Measurements from ENCODE around the gene ACOXL. TPM values are rescaled to one million over a fixed set of nuclear protein-coding genes. Genes with fewer than 3 reads are reported as not detected.

ACOXL gene
- total and polyA plus RNA-seq, 2 donors (not counting 3 experiments of a cell fraction or from before 2014, with no cell fraction given): not detected

GRCh38 chr2:110873056-110873502 is 140.7 kb downstream of the ACOXL start:
- Histone ChIP-seq H4K20me1 (replicated peaks; ENCODE audit: control insufficient read depth, extremely low read depth, insufficient read depth, low read length) (no peaks in the 10 kb centered on the region), H3K4me3 (replicated peaks in 1 of 3; ENCODE audit: insufficient read depth in 1 of 3, low read depth in 1 of 3, low read length in 3 of 3) (no peak overlapping the region), H3K79me2 (ENCODE audit: control insufficient read depth, insufficient read depth, low read length) (no peaks in the 10 kb centered on the region), H3K27me3 (ENCODE audit: control insufficient read depth in 2 of 2, insufficient read depth in 2 of 2, low read length in 2 of 2) (peaks cover 4 to 6% of the 10 kb centered on the region in 2 experiments), H3K9me3 (replicated peaks; ENCODE audit: control insufficient read depth, insufficient read depth, low read length) (no peaks in the 10 kb centered on the region), H3K36me3 (ENCODE audit: control insufficient read depth in 2 of 2, extremely low read depth in 1 of 2, insufficient read depth in 2 of 2, low read length in 2 of 2) (no peaks in the 10 kb centered on the region), H3K9me1 (replicated peaks; ENCODE audit: control insufficient read depth, extremely low read depth, insufficient read depth, low read length) (no peaks in the 10 kb centered on the region), H2AFZ (ENCODE audit: low read depth, low read length) (no peak overlapping the region), H3K9ac (replicated peaks; ENCODE audit: extremely low read depth, insufficient read depth, low read length) (no peak overlapping the region), H3K27ac (ENCODE audit: insufficient read depth, low read depth, low read length) (no peak overlapping the region), H3K4me1 (ENCODE audit: control insufficient read depth, extremely low read depth, insufficient read depth, low read length) (no peaks in the 10 kb centered on the region), H3K4me2 (ENCODE audit: insufficient read depth, low read length) (no peak overlapping the region)
- ChIA-PET POLR2A (no interaction called here), CTCF (interaction anchor here (1.0 kb wide), 1 partner anchor 11 kb away, joined by 5 read pairs; no protein-coding TSS in a partner anchor)
- DNase-seq (ENCODE audit: low read depth, low spot score) (no peak), FAIRE-seq (no peak)
- intact Hi-C loops (cut with micrococcal nuclease) (no loop called here), dilution Hi-C loops (cut with MboI; ENCODE audit: extremely low pct_ligation_motif_present, low sequenced_read_pairs) (no loop called here)
- TF ChIP-seq, protein P1, sequence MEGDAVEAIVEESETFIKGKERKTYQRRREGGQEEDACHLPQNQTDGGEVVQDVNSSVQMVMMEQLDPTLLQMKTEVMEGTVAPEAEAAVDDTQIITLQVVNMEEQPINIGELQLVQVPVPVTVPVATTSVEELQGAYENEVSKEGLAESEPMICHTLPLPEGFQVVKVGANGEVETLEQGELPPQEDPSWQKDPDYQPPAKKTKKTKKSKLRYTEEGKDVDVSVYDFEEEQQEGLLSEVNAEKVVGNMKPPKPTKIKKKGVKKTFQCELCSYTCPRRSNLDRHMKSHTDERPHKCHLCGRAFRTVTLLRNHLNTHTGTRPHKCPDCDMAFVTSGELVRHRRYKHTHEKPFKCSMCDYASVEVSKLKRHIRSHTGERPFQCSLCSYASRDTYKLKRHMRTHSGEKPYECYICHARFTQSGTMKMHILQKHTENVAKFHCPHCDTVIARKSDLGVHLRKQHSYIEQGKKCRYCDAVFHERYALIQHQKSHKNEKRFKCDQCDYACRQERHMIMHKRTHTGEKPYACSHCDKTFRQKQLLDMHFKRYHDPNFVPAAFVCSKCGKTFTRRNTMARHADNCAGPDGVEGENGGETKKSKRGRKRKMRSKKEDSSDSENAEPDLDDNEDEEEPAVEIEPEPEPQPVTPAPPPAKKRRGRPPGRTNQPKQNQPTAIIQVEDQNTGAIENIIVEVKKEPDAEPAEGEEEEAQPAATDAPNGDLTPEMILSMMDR (IDR thresholded peaks at IDR 0.05; ENCODE audit: extremely low read depth in 1 of 2, insufficient read depth in 1 of 2, low read depth in 1 of 2, low read length in 2 of 2): no peak
- no peak for TF ChIP-seq FOS (IDR thresholded peaks at IDR 0.05; ENCODE audit: borderline replicate concordance, insufficient read depth, low read length)
- no peak for TF ChIP-seq POLR2AphosphoS5 (IDR thresholded peaks at IDR 0.05; ENCODE audit: insufficient read depth, low read depth, low read length)
- no peak for TF ChIP-seq GATA2 (IDR thresholded peaks at IDR 0.05; ENCODE audit: insufficient read depth, insufficient read length, low read depth, low read length)
- no peak for TF ChIP-seq JUN (IDR thresholded peaks at IDR 0.05; ENCODE audit: borderline replicate concordance, insufficient read depth, insufficient read length, low read depth)
- TF ChIP-seq MYC (IDR thresholded peaks at IDR 0.05; ENCODE audit: low read depth, low read length): no peak
- no peak for TF ChIP-seq EZH2 (IDR thresholded peaks at IDR 0.05; ENCODE audit: borderline replicate concordance, low read depth, low read length, severe bottlenecking)
- TF ChIP-seq, protein P2, sequence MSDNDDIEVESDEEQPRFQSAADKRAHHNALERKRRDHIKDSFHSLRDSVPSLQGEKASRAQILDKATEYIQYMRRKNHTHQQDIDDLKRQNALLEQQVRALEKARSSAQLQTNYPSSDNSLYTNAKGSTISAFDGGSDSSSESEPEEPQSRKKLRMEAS (IDR thresholded peaks at IDR 0.05; ENCODE audit: insufficient read depth, insufficient read length): no peak
- no peak for TF ChIP-seq POLR2A (IDR thresholded peaks at IDR 0.05; ENCODE audit: low read depth, low read length)
- BruUV-seq (replicated peaks): no TSS peak
